GM15510 (cell line): ENCODE results near the gene QPCTL.
A peak's percentile ranks its signal among the peaks of the same experiment; 100 is the strongest.

ENCODE experiments used
- POLR2A ChIP-seq: IDR thresholded peaks from 3 replicates; pipeline ENCODE4 v1.6.1; 2011; ENCODE audit warnings: borderline replicate concordance; ENCODE audit not compliant: insufficient read length; ENCODE audit errors: extremely low read depth

QPCTL gene

DNA sequence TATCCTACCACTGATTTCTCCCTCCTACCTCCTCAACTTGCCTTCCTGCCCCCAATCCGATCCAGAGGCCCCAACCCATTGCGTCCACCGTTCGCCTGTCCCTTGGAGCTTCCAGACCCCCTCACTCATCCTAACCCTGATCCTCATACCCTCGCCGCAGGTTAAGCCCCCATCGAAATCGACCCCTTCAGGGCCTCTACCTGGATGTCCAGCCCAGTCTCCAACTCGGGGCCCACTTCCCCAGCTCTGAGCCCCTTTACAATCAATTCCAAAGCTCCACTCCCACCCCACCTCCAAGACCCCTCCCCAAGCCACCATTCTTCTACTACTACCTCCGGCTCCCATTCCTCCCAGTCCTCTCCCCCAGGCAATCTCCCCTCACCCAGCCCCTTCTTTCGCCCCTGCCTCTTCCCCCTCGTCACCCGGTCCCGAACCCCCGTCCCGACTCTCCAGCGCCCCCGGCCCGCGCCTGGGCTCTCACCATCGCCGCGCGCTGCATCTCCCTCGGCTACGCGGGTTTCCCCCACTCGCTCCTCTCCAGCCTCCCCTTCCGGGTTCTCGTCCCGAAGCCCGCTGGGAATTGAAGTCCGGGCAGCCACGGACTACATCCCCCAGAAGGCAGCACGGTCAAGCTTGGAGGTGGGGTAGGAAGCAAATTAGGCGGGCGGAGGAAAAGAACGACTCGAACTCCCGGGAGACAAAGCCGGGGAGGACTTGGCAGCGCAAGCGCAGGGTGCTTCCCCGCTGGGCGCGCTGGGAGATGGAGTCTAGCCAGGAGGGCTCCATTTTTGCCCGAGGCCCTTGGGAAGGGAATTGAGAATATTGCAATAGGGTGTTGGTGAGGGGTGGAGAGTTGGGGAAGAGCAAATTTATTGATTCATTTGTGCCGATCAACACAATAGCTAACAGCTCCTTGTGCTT is 38.2 kb downstream of the QPCTL start, which contains the start of gene FBXO46:
FBXO46 (minus strand) TSS at position 529 of the 921 bp plus-strand sequence. CDS start 17,401 bp downstream, outside the sequence.
- TF ChIP-seq POLR2A: peak; percentile 75

DNA sequence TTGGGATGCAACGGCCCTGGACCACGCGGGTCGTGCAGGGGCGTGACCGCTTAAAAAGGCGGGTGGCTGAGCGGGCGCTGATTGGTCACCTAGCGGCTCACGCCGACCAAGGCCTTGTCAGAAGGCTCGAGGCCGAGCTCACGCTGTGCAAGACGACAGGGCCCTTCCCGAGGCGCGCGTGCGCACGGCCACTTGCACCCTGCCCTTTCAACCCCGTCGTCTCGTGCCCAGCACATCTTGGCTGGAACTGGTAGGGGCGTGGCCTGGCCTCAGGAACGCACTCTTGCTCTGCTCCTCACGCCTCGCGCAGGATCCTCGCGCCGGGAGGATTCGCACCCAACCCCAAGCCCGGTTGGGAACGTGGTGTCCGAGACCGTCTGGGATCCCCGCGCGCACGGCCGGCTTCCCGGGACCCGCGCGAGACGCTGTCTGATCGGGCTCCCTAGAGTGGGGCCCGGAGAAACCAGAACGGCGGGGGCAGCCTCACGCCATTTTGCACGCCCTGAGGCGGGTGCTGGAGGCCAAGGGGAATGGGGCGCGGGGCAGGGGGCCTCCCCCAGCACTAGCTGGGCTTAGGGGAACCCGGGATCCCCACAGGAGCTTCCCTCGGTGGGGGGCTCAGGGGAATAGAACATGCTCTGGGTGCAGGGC is 40.8 kb downstream of the QPCTL start, which contains the start of gene MEIOSIN:
MEIOSIN (plus strand) TSS at position 280 of the 651 bp plus-strand sequence. CDS start 1,938 bp downstream, outside the sequence.
- no peak for TF ChIP-seq POLR2A

DNA sequence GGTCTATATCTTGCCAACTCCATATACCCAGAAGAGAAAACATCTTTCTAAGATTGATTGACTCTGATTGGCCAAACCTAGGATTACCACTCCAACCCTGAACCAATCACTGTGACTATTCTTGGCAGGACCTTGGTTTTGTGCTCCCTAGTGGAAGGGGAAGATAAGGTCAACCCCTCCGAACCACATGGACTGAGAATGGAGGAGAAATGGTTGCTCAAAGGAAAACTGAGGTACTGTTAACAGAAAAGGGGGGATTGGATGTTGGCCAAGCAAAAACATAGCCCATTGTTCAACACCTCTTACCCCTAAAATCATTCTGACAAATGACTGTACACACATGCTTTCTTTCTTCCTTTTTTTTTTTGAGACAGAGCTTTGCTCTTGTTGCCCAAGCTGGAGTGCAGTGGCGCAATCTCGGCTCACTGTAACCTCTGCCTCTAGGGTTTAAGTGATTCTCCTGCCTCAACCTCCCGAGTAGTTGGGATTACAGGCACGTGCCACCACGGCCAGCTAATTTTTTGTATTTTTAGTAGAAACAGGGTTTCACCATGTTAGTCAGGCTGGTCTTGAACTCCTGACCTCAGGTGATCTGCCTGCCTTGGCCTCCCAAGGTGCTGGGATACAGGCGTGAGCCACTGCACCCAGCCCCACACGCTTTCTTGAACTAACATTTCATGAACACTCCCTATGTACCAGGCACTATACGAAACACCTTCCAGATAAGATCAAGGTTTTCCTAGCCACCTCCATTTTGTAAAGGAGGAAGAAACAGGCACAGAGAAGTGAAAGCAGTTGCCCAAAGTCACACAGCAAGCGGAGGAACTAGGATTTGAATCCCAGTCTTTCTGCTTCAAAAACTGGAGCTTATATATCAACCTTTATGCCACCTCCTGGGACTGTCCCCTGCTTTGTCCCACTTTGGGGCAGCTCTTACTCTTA is 47.3 kb downstream of the QPCTL start:
- TF ChIP-seq POLR2A: no peak

DNA sequence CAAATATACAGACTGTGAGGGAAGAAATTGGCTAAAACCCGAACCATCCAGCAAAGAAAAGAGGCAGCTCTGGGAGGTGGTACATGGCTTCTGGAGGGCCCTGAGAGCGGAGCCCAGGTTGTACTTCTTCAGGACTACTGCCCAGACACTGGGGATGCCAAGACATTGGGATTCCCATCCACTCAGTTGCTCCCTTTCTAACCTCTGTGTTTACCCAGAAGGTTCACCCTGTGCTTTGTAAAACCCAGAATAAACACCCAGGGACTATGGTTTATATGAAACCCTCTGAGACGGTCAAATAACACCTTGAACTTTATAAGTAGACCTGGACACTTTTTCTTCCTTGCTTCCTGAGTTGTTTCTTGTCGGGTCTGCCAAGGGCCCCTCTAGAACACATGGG is 50.5 kb downstream of the QPCTL start:
- no peak for TF ChIP-seq POLR2A

DNA sequence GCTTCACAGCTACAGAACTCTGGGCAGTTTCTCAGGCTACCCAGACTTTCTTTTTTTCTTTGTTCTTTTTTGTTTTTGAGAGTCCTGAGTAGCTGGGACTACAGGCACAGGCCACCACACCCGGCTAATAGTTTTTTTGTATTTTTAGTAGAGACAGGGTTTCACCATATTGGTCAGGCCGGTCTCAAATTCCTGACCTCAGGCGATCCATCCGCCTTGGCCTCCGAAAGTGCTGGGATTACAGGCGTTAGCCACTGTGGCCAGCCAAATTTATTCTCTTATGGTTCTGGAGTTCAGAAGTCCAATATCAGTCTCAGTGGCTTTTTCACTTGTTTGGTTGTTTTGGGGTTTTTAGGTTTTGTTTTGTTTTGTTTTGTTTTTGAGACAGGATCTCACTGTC is 53.1 kb downstream of the QPCTL start:
- no peak for TF ChIP-seq POLR2A

DNA sequence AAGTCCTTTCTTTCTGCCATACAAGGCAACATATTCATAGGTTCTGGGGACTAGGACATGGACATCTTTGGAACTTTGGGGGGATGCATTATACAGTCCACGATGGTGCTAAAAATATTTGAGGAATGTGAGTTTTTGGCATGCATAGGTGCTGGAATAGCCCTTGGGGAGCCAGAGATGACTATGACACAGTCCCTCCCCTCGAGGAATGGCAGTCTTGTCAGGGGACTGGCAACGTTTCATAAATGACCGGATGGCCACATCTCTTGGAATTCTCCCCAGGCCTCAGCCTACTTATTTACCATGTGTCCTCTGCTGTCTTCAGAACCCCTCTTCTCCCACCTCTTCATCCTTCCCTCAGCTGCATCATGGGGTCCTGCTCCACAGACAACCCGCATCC is 54.4 kb downstream of the QPCTL start:
- TF ChIP-seq POLR2A: no peak

DNA sequence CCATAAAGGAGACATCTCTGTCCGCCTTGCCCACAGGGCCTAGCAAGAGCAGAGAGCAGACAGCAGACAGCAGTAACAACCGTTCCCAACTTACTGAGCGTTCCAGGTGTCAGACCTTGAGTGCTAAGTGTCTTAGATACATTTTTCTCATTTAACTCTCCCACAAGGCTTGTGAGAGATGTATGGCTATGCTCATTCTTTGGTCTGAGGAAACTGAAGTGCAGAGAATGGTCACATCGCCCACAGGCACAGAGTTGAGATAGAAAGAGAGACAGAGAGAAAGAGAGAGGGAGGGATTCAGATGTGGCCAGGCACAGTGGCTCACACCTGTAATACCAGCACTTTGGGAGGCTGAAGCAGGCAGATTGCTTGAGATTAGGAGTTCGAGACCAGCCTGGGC is 55.0 kb downstream of the QPCTL start:
- TF ChIP-seq POLR2A: no peak

DNA sequence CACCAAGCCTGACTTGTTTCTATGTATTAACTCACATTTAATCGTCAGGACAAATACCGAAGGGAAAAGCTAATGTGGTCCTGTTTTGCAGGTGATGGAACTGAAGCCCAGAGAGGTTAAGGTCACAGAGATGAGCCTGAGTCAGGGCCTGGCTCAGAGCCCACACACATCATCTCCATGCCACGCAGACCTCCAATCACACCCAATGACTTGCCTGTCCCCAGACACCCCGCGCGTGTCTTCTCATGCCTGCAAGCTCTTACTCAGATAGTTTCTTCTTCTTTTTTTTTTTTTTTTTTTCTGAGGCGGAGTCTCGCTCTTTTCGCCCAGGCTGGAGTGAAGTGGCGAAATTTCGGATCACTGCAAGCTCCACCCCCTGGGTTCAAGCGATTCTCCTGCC is 60.2 kb downstream of the QPCTL start:
- no peak for TF ChIP-seq POLR2A

DNA sequence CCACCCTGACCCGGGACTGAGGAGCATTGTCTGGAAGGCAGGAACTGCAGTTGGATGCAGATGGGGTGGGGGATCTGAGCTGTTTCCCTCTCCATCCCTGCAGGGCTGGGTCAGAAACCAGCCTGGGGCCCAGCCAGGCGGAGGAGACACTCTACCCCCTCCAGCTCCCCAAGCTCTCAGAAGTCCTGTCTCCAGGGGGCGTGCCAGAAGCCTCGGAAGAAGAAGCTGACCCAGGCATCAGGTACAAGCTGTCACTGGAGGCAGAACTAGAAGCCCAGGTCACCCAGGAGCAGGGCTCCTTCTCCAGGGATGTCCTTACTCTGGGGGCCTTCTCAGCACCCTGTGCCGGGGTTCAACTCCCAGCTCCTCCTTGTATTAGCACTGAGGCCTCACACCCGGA is 61.1 kb downstream of the QPCTL start:
- TF ChIP-seq POLR2A: no peak
